ENCODE results near the gene MRPL44. TPM values are rescaled to one million over a fixed set of nuclear protein-coding genes. Genes with fewer than 3 reads are reported as not detected.

MRPL44 gene
- total RNA-seq, 1 donor from 2014 or later, result 11.8 TPM

- TF ChIP-seq CTCF (IDR thresholded peaks at IDR 0.05), result no peak
- no peak for TF ChIP-seq POLR2AphosphoS5 (IDR thresholded peaks at IDR 0.05; ENCODE audit: insufficient read depth in 1 of 2, low read depth in 1 of 2)
- no peak for TF ChIP-seq POLR2A (IDR thresholded peaks at IDR 0.05)
- no peak overlapping the region for H3K27ac ChIP-seq
- DNase-seq (ENCODE audit: extremely low spot score in 2 of 2), result no peak
- intact Hi-C loops (cut with DNase I), result no loop called here
- H3K4me1 ChIP-seq, result peaks cover 17% of the 10 kb centered on the region
- H3K27me3 ChIP-seq, result no peaks in the 10 kb centered on the region
- H3K4me3 ChIP-seq, result no peak overlapping the region
- H3K36me3 ChIP-seq, result no peaks in the 10 kb centered on the region
- H3K9me3 ChIP-seq, result no peaks in the 10 kb centered on the region
Observed at GRCh38 chr2:223947711-223948205, 9.5 kb upstream of the MRPL44 start.

- H3K27ac ChIP-seq, result no peak overlapping the region
- no peaks in the 10 kb centered on the region for H3K36me3 ChIP-seq
- TF ChIP-seq POLR2A (IDR thresholded peaks at IDR 0.05), result no peak
- no peak for TF ChIP-seq POLR2AphosphoS5 (IDR thresholded peaks at IDR 0.05; ENCODE audit: insufficient read depth in 1 of 2, low read depth in 1 of 2)
- TF ChIP-seq CTCF (IDR thresholded peaks at IDR 0.05), result no peak
- no peaks in the 10 kb centered on the region for H3K9me3 ChIP-seq
- H3K4me3 ChIP-seq, result no peak overlapping the region
- DNase-seq (ENCODE audit: extremely low spot score in 2 of 2), result no peak
- intact Hi-C loops (cut with DNase I), result no loop called here
- H3K4me1 ChIP-seq, result peaks cover 9% of the 10 kb centered on the region
- no peaks in the 10 kb centered on the region for H3K27me3 ChIP-seq
Observed at GRCh38 chr2:223949241-223949840, 7.9 kb upstream of the MRPL44 start.

GRCh38 chr2:223950448-223951347, 6.6 kb upstream of the MRPL44 start:
- no peaks in the 10 kb centered on the region for H3K36me3 ChIP-seq
- no peak overlapping the region for H3K27ac ChIP-seq
- no peak overlapping the region for H3K4me3 ChIP-seq
- peaks cover 4% of the 10 kb centered on the region for H3K4me1 ChIP-seq
- TF ChIP-seq CTCF (IDR thresholded peaks at IDR 0.05), result no peak
- no peak for TF ChIP-seq POLR2AphosphoS5 (IDR thresholded peaks at IDR 0.05; ENCODE audit: insufficient read depth in 1 of 2, low read depth in 1 of 2)
- TF ChIP-seq POLR2A (IDR thresholded peaks at IDR 0.05), result no peak
- no peak for DNase-seq (ENCODE audit: extremely low spot score in 2 of 2)
- H3K27me3 ChIP-seq, result no peaks in the 10 kb centered on the region
- H3K9me3 ChIP-seq, result no peaks in the 10 kb centered on the region
- intact Hi-C loops (cut with DNase I), result no loop called here

- Histone ChIP-seq H3K36me3 (no peaks in the 10 kb centered on the region), H3K9me3 (no peaks in the 10 kb centered on the region), H3K4me1 (peaks cover 9% of the 10 kb centered on the region), H3K4me3 (no peak overlapping the region), H3K27me3 (no peaks in the 10 kb centered on the region), H3K27ac (no peak overlapping the region)
- intact Hi-C loops (cut with DNase I), result no loop called here
- TF ChIP-seq POLR2A (IDR thresholded peaks at IDR 0.05) (no peak), POLR2AphosphoS5 (IDR thresholded peaks at IDR 0.05; ENCODE audit: insufficient read depth in 1 of 2, low read depth in 1 of 2) (no peak), CTCF (IDR thresholded peaks at IDR 0.05) (no peak)
- no peak for DNase-seq (ENCODE audit: extremely low spot score in 2 of 2)
Observed at GRCh38 chr2:223952280-223952968, 4.8 kb upstream of the MRPL44 start.

All from vagina (tissue), 2 donors.